Measurements from ENCODE around the gene GFPT1. TPM values are rescaled to one million over a fixed set of nuclear protein-coding genes. Genes with fewer than 3 reads are reported as not detected.

The GFPT1 gene
- polyA plus RNA-seq, 4 donors, result 33.1 to 47.3 (median 43.1) TPM

GRCh38 chr2:69330781-69331180 is 56.2 kb downstream of the GFPT1 start:
- DNase-seq (ENCODE audit: low read depth in 4 of 4, low spot score in 3 of 4), result no peak

- no peak for DNase-seq (ENCODE audit: low read depth in 4 of 4, low spot score in 3 of 4)
Measured at GRCh38 chr2:69322631-69323030, 64.4 kb downstream of the GFPT1 start.

GRCh38 chr2:69316550-69316949 is 70.5 kb downstream of the GFPT1 start:
- DNase-seq (ENCODE audit: low read depth in 4 of 4, low spot score in 3 of 4), result no peak

GRCh38 chr2:69315160-69315761 is 71.8 kb downstream of the GFPT1 start:
- DNase-seq (ENCODE audit: low read depth in 4 of 4, low spot score in 3 of 4), result no peak

GRCh38 chr2:69311024-69311416 is 76.0 kb downstream of the GFPT1 start:
- DNase-seq (ENCODE audit: low read depth in 4 of 4, low spot score in 3 of 4), result no peak

GRCh38 chr2:69310111-69311023 is 76.7 kb downstream of the GFPT1 start:
- DNase-seq (ENCODE audit: low read depth in 4 of 4, low spot score in 3 of 4), result no peak

- DNase-seq (ENCODE audit: low read depth in 4 of 4, low spot score in 3 of 4), result peak in 2 of 4 donors; percentile 29 to 50
Measured at GRCh38 chr2:69309351-69310110, 77.5 kb downstream of the GFPT1 start.

GRCh38 chr2:69308338-69308737 is 78.7 kb downstream of the GFPT1 start:
- DNase-seq (ENCODE audit: low read depth in 4 of 4, low spot score in 3 of 4), result no peak

- no peak for DNase-seq (ENCODE audit: low read depth in 4 of 4, low spot score in 3 of 4)
Measured at GRCh38 chr2:69307579-69308064, 79.4 kb downstream of the GFPT1 start.

- peak; percentile 66 to 78 (median 72) for DNase-seq (ENCODE audit: low read depth in 4 of 4, low spot score in 3 of 4)
Measured at GRCh38 chr2:69306822-69307578, 80.0 kb downstream of the GFPT1 start.

GRCh38 chr2:69306393-69306821 is 80.6 kb downstream of the GFPT1 start:
- no peak for DNase-seq (ENCODE audit: low read depth in 4 of 4, low spot score in 3 of 4)

- no peak for DNase-seq (ENCODE audit: low read depth in 4 of 4, low spot score in 3 of 4)
Measured at GRCh38 chr2:69305712-69306392, 81.2 kb downstream of the GFPT1 start.

GRCh38 chr2:69305166-69305565 is 81.9 kb downstream of the GFPT1 start:
- DNase-seq (ENCODE audit: low read depth in 4 of 4, low spot score in 3 of 4), result no peak

GRCh38 chr2:69304656-69305055 is 82.4 kb downstream of the GFPT1 start:
- no peak for DNase-seq (ENCODE audit: low read depth in 4 of 4, low spot score in 3 of 4)

- DNase-seq (ENCODE audit: low read depth in 4 of 4, low spot score in 3 of 4), result no peak
Measured at GRCh38 chr2:69300650-69301049, 86.4 kb downstream of the GFPT1 start.

GRCh38 chr2:69299772-69300516 is 87.1 kb downstream of the GFPT1 start:
- no peak for DNase-seq (ENCODE audit: low read depth in 4 of 4, low spot score in 3 of 4)

GRCh38 chr2:69298862-69299261 is 88.2 kb downstream of the GFPT1 start:
- no peak for DNase-seq (ENCODE audit: low read depth in 4 of 4, low spot score in 3 of 4)

GRCh38 chr2:69298261-69298660 is 88.8 kb downstream of the GFPT1 start:
- no peak for DNase-seq (ENCODE audit: low read depth in 4 of 4, low spot score in 3 of 4)

- no peak for DNase-seq (ENCODE audit: low read depth in 4 of 4, low spot score in 3 of 4)
Measured at GRCh38 chr2:69297216-69297615, 89.8 kb downstream of the GFPT1 start.
